Spinal cord (tissue), 4 donors: ENCODE measurements around the gene HAAO. TPM values are rescaled to one million over a fixed set of nuclear protein-coding genes. Genes with fewer than 3 reads are reported as not detected.

ENCODE experiments used
- polyA plus RNA-seq, 2 donors: library from polyadenylated mRNA; unstranded; fragments of 120-200 nt; gene quantifications; one replicate each; pipeline ENCODE4 v1.2.1, GENCODE V29; 2013; ENCODE audit not compliant: insufficient read length in 2 of 2
- total RNA-seq, 2 donors: library from RNA; depleted of rRNA in 1 of 2; stranded (reverse); fragments of 120-200 nt in 1 of 2; fragments of >200 nt in 1 of 2; gene quantifications; one replicate each; pipeline versions ENCODE4 v1.2.3 to v1.2.4, GENCODE V29; 2013 to 2014

HAAO gene
- total and polyA plus RNA-seq, 4 donors: 3.7 to 12.7 (median 8.0) TPM

Other genes starting within 250 kb of the HAAO start
- gene MTA3, start 224.0 kb downstream of the HAAO start, total RNA-seq: 10 to 100 TPM; 42.1 to 52.8 TPM
- gene MTA3, start 224.0 kb downstream of the HAAO start, polyA plus RNA-seq: 10 to 100 TPM; 52.5 to 54.8 TPM
- gene OXER1, start 28.4 kb downstream of the HAAO start, total RNA-seq: 1 to 10 TPM in 1 of 2 donors, under 1 TPM in 1; 0.50 to 1.1 TPM
- 1 to 10 TPM; 1.6 to 2.7 TPM for gene OXER1, start 28.4 kb downstream of the HAAO start, polyA plus RNA-seq